DOHH2 (cell line): ENCODE measurements around the gene MAGEF1.
A peak's percentile ranks its signal among the peaks of the same experiment; 100 is the strongest.

Experiments used
- H3F3A ChIP-seq: fragments of 200-600 bp; sonication (generic), shearing (Covaris generic); 2 replicates; pipeline ENCODE4 v1.6.0; 2016; ENCODE audit warnings: antibody characterized with exemption, mild to moderate bottlenecking; ENCODE audit not compliant: control insufficient read depth, insufficient read depth
- H3K27ac ChIP-seq: fragments of 200-600 bp; sonication (generic); 2 replicates; pipeline ENCODE4 v1.5.1; 2014; ENCODE audit warnings: low read depth, mild to moderate bottlenecking, low read length, moderate library complexity
- H3K27me3 ChIP-seq: fragments of 200-600 bp; sonication (generic); 2 replicates; pipeline ENCODE4 v1.6.1; 2014; ENCODE audit warnings: mild to moderate bottlenecking, low read length, mixed read lengths; ENCODE audit not compliant: control insufficient read depth
- H3K36me3 ChIP-seq: fragments of 200-600 bp; sonication (generic); 2 replicates; pipeline ENCODE4 v1.6.1; 2014; ENCODE audit warnings: mild to moderate bottlenecking, low read length, moderate library complexity, mixed read lengths; ENCODE audit not compliant: control insufficient read depth
- H3K4me1 ChIP-seq: fragments of 200-600 bp; sonication (generic); 2 replicates; pipeline ENCODE4 v1.6.1; 2014; ENCODE audit warnings: mild to moderate bottlenecking, low read length, mixed read lengths; ENCODE audit not compliant: control insufficient read depth
- H3K4me2 ChIP-seq: fragments of 200-600 bp; sonication (generic); 2 replicates; pipeline ENCODE4 v1.6.0; 2014; ENCODE audit warnings: mild to moderate bottlenecking, low read length, moderate library complexity
- H3K4me3 ChIP-seq: fragments of 200-600 bp; sonication (generic); 2 replicates; pipeline ENCODE4 v1.5.1; 2014; ENCODE audit warnings: mild to moderate bottlenecking, low read length, mixed read lengths
- H3K79me2 ChIP-seq: fragments of 200-600 bp; sonication (generic); 2 replicates; pipeline ENCODE4 v1.6.1; 2014; ENCODE audit warnings: mild to moderate bottlenecking, low read length, mixed read lengths; ENCODE audit not compliant: control insufficient read depth
- H3K9me2 ChIP-seq: fragments of 200-600 bp; sonication (generic); replicated peaks from 2 replicates; pipeline ENCODE4 v1.6.1; 2014; ENCODE audit warnings: mild to moderate bottlenecking, low read length, mixed read lengths; ENCODE audit not compliant: control insufficient read depth
- H3K9me3 ChIP-seq: fragments of 200-600 bp; sonication (generic); 2 replicates; pipeline ENCODE4 v1.6.1; 2014; ENCODE audit warnings: antibody characterized with exemption, low read length, mixed read lengths; ENCODE audit not compliant: control insufficient read depth, insufficient read depth
- H4K20me1 ChIP-seq: fragments of 200-600 bp; sonication (generic); 2 replicates; pipeline ENCODE4 v1.6.0; 2014; ENCODE audit warnings: low read depth, mild to moderate bottlenecking, antibody characterized with exemption, low read length, moderate library complexity; ENCODE audit not compliant: control insufficient read depth, insufficient read depth
- EZH2phosphoT487 ChIP-seq: fragments of 200-600 bp; sonication (generic); IDR thresholded peaks from 2 replicates; pipeline ENCODE4 v1.6.1; 2017; ENCODE audit warnings: borderline replicate concordance, mild to moderate bottlenecking, antibody characterized with exemption, low read length, moderate library complexity, mixed read lengths
- TF ChIP-seq, protein P1 (sequence below): fragments of 200-600 bp; sonication (generic); IDR thresholded peaks from one replicate; pipeline ENCODE4 v1.5.1; 2014; ENCODE audit warnings: antibody characterized with exemption, mild to moderate bottlenecking, low read depth, low read length; ENCODE audit not compliant: poor library complexity, severe bottlenecking

MAGEF1 gene

DNA sequence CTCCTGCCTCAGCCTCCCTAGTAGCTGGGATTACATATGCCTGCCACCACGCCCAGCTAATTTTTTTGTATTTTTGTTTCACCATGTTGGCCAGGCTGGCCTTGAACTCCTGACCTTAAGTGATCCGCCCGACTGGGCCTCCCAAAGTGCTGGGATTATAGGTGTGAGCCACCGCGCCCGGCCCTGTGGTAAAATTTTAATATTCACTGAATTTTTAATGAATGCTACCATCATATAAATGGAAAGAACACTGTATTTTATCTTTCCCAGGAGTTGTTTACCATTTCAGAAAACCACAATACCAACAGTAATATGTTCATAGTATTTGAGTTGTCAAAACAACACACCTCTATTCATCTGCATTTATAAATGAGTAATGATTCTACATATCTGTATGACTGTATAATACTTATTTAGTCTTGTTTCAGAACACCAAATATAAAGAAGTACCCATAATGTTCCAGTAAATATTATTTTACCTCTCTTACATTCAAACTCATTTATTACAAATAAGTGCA is 16.2 kb upstream of the MAGEF1 start:
- no peaks in the 10 kb centered on the region for H3K9me3 ChIP-seq

DNA sequence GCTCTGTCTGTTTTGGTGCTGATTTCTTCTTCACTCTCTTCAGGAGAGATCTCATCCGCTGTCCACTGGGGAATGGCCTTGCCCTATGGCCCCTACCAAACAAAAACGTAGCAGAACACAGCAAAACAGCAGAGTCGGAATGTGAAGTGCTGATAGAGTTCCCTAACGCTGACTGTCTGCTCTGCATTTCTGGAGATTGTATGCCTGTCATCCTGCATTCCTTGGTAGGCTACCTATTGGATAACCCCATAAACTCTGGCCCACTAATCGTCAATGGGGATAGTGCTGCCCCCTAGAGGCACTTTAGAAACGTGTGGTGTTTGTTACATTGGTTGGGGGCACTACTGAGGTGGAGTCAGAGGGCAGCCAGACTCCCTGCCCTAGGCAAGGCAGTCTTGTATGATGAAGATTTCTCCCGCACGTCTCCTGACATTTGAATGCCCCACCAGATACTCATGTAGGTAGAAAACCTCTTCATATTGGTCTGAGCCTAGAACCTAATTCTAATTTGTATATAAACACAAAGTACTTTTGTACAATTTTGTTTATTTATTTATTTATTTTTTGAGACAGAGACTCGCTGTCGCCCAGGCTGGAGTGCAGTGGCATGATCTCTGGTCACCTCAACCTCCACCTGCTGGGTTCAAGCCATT is 15.6 kb upstream of the MAGEF1 start:
- no peak overlapping the region for H3K4me2 ChIP-seq
- H3K79me2 ChIP-seq, result no peaks in the 10 kb centered on the region

More for the DNA sequence above, 16.2 kb upstream of the MAGEF1 start:
- Histone ChIP-seq H3K4me2 (no peak overlapping the region), H3K4me3 (no peak overlapping the region), H3K27me3 (peaks cover 16% of the 10 kb centered on the region), H3K9me2 (no peaks in the 10 kb centered on the region), H4K20me1 (no peaks in the 10 kb centered on the region), H3K36me3 (no peaks in the 10 kb centered on the region), H3K4me1 (no peaks in the 10 kb centered on the region), H3K79me2 (no peaks in the 10 kb centered on the region), H3F3A (no peaks in the 10 kb centered on the region), H3K27ac (no peak overlapping the region)
- TF ChIP-seq, protein P1, sequence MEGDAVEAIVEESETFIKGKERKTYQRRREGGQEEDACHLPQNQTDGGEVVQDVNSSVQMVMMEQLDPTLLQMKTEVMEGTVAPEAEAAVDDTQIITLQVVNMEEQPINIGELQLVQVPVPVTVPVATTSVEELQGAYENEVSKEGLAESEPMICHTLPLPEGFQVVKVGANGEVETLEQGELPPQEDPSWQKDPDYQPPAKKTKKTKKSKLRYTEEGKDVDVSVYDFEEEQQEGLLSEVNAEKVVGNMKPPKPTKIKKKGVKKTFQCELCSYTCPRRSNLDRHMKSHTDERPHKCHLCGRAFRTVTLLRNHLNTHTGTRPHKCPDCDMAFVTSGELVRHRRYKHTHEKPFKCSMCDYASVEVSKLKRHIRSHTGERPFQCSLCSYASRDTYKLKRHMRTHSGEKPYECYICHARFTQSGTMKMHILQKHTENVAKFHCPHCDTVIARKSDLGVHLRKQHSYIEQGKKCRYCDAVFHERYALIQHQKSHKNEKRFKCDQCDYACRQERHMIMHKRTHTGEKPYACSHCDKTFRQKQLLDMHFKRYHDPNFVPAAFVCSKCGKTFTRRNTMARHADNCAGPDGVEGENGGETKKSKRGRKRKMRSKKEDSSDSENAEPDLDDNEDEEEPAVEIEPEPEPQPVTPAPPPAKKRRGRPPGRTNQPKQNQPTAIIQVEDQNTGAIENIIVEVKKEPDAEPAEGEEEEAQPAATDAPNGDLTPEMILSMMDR, result no peak
- no peak for TF ChIP-seq EZH2phosphoT487

DNA sequence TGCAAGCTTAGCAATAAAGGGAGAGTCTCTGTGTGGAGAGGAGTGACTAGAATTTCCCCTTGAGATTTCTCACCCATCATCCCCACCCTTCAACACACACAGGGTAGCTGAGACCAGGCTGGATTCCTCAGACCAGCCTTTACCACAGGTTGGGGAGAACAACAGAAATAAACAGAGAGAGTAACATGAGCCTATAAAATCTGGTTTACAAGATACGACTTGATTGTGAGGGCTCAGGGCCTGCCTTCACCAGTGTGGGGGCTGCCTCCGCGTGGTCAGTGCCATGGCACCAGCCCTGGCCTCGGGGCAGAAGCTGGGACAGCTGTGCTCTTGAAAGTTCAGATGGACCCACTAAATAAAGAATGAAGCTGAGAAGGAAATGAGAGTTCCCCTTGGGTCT is 14.6 kb upstream of the MAGEF1 start:
- TF ChIP-seq, protein P1, result no peak
- no peak for TF ChIP-seq EZH2phosphoT487
- Histone ChIP-seq H3K4me3 (no peak overlapping the region), H3K79me2 (no peaks in the 10 kb centered on the region), H3K9me3 (no peaks in the 10 kb centered on the region), H3K4me2 (no peak overlapping the region), H3K9me2 (no peaks in the 10 kb centered on the region), H3K27ac (no peak overlapping the region), H3K4me1 (no peaks in the 10 kb centered on the region), H4K20me1 (no peaks in the 10 kb centered on the region), H3F3A (no peaks in the 10 kb centered on the region), H3K27me3 (peaks cover 16% of the 10 kb centered on the region), H3K36me3 (no peaks in the 10 kb centered on the region)

More for the DNA sequence above, 15.6 kb upstream of the MAGEF1 start:
- H3K36me3 ChIP-seq, result no peaks in the 10 kb centered on the region
- no peak overlapping the region for H3K4me3 ChIP-seq
- H4K20me1 ChIP-seq, result no peaks in the 10 kb centered on the region
- H3K4me1 ChIP-seq, result no peaks in the 10 kb centered on the region
- peaks cover 16% of the 10 kb centered on the region for H3K27me3 ChIP-seq
- no peaks in the 10 kb centered on the region for H3F3A ChIP-seq
- H3K27ac ChIP-seq, result no peak overlapping the region
- no peak for TF ChIP-seq EZH2phosphoT487
- TF ChIP-seq, protein P1, result peak; percentile 87
- H3K9me3 ChIP-seq, result no peaks in the 10 kb centered on the region
- H3K9me2 ChIP-seq, result no peaks in the 10 kb centered on the region
